Mesothelial cell of epicardium (in vitro differentiated cells): ENCODE data around the gene NDUFA12. TPM values are rescaled to one million over a fixed set of nuclear protein-coding genes. Genes with fewer than 3 reads are reported as not detected.
"Not testable (repeated sequence)": the region's sequence is repeated elsewhere in the genome, so short reads cannot be mapped to it uniquely, and the experiment has no call there.

Experiments used
- DNase-seq, 2 experiments: peaks; one replicate each; pipeline ENCODE4 v3.0.0; 2021; ENCODE audit warnings: low spot score in 2 of 2; ENCODE audit not compliant: unreplicated experiment in 2 of 2
- H3K27ac Mint-ChIP-seq: 2 replicates; pipeline ENCODE4 v1.8.0; 2021; ENCODE audit warnings: mixed read lengths
- H3K27me3 Mint-ChIP-seq: 2 replicates; pipeline ENCODE4 v1.8.0; 2021; ENCODE audit warnings: low read depth, mixed read lengths
- H3K36me3 Mint-ChIP-seq: 2 replicates; pipeline ENCODE4 v1.8.0; 2021; ENCODE audit warnings: mixed read lengths
- H3K4me1 Mint-ChIP-seq: 2 replicates; pipeline ENCODE4 v1.8.0; 2021; ENCODE audit warnings: mixed read lengths
- H3K4me3 Mint-ChIP-seq: 2 replicates; pipeline ENCODE4 v1.8.0; 2021; ENCODE audit warnings: mild to moderate bottlenecking, moderate library complexity, mixed read lengths
- H3K9me3 Mint-ChIP-seq: 2 replicates; pipeline ENCODE4 v1.8.0; 2021; ENCODE audit warnings: mixed read lengths
- total RNA-seq: library from RNA; stranded (reverse); gene quantifications from 3 replicates; pipeline ENCODE4 v1.2.1, GENCODE V29; 2021
- TF ChIP-seq, protein P1 (sequence below): fragments of 200-600 bp; sonication (generic); IDR thresholded peaks from one replicate; pipeline ENCODE4 v1.5.0; 2021; ENCODE audit warnings: antibody characterized with exemption; ENCODE audit not compliant: unreplicated experiment

Gene NDUFA12
- total RNA-seq, 1 donor from 2014 or later, result 63.4 TPM

DNA sequence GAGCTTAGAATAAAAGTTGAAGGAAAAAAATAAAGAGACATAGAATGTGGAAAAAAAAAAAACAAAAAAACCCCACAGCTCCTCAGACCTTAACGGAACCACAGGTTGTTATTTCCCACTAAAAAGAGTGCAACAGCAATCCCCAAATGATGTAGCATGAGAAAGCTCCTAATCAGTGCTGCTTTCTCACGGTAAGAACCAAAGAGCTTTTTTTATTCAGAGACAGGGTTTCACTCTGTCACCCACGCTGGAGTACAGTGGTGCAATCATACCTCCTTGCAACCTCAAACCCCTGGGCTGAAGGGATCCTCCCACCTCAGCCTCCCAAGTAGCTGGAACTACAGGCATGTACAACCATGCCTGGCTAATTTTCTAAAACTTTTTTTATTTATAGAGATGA lies 13.3 kb downstream of the NDUFA12 start:
- Mint-ChIP-seq H3K36me3 (peaks cover 17% of the 10 kb centered on the region), H3K27ac (no peak overlapping the region)
- DNase-seq, result no peak

DNA sequence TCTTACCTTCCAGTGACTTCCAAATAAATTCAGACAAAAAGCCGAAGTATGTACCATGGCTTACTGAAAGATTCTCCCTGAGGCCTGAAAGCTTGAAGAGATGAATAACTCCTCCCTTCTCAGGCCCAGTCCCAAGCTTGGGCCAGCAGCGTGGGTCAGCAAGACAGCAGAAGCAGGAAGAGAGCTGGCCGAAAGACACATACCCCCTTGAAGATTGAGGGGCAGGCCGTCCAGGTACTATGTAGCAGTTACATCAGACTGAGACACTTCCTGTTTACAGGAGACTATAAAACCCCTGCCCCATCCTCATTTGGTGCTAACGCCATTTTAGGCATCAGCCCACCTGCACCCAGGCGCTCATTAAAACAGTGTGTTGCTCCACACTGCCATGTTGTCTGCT lies 15.0 kb downstream of the NDUFA12 start:
- no peaks in the 10 kb centered on the region for H3K27me3 Mint-ChIP-seq
- no peak overlapping the region for H3K4me3 Mint-ChIP-seq
- no peak overlapping the region for H3K27ac Mint-ChIP-seq
- DNase-seq, result no peak
- H3K4me1 Mint-ChIP-seq, result peaks cover 4% of the 10 kb centered on the region
- peaks cover 18% of the 10 kb centered on the region for H3K36me3 Mint-ChIP-seq
- TF ChIP-seq, protein P1, sequence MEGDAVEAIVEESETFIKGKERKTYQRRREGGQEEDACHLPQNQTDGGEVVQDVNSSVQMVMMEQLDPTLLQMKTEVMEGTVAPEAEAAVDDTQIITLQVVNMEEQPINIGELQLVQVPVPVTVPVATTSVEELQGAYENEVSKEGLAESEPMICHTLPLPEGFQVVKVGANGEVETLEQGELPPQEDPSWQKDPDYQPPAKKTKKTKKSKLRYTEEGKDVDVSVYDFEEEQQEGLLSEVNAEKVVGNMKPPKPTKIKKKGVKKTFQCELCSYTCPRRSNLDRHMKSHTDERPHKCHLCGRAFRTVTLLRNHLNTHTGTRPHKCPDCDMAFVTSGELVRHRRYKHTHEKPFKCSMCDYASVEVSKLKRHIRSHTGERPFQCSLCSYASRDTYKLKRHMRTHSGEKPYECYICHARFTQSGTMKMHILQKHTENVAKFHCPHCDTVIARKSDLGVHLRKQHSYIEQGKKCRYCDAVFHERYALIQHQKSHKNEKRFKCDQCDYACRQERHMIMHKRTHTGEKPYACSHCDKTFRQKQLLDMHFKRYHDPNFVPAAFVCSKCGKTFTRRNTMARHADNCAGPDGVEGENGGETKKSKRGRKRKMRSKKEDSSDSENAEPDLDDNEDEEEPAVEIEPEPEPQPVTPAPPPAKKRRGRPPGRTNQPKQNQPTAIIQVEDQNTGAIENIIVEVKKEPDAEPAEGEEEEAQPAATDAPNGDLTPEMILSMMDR, result no peak
- H3K9me3 Mint-ChIP-seq, result no peaks in the 10 kb centered on the region

More for the DNA sequence above, 13.3 kb downstream of the NDUFA12 start:
- H3K4me1 Mint-ChIP-seq, result no peaks in the 10 kb centered on the region
- TF ChIP-seq, protein P1, result no peak
- no peaks in the 10 kb centered on the region for H3K9me3 Mint-ChIP-seq
- H3K27me3 Mint-ChIP-seq, result no peaks in the 10 kb centered on the region
- no peak overlapping the region for H3K4me3 Mint-ChIP-seq

DNA sequence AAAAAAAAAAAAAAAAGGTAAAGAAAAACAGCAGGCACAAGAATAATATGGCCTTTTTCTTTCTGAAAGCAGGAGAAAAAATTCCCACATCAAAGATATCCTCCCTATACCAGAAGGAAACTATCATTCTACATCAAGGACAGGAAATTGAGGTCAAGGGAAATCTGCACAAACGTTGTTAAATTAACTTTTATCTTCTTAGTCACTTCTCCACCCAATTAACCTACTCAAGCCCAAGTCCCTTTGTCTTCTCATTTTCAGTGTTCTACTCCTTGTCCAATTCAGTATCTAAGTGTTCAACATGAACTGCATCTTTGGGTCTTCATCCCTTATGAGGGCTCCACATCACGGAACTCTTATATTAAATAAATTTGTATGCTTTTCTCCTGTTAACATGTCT lies 15.7 kb downstream of the NDUFA12 start:
- peaks cover 4% of the 10 kb centered on the region for H3K4me1 Mint-ChIP-seq
- TF ChIP-seq, protein P1, result no peak
- H3K27ac Mint-ChIP-seq, result no peak overlapping the region
- H3K4me3 Mint-ChIP-seq, result no peak overlapping the region
- no peaks in the 10 kb centered on the region for H3K9me3 Mint-ChIP-seq
- no peaks in the 10 kb centered on the region for H3K27me3 Mint-ChIP-seq
- H3K36me3 Mint-ChIP-seq, result peaks cover 18% of the 10 kb centered on the region
- no peak for DNase-seq

DNA sequence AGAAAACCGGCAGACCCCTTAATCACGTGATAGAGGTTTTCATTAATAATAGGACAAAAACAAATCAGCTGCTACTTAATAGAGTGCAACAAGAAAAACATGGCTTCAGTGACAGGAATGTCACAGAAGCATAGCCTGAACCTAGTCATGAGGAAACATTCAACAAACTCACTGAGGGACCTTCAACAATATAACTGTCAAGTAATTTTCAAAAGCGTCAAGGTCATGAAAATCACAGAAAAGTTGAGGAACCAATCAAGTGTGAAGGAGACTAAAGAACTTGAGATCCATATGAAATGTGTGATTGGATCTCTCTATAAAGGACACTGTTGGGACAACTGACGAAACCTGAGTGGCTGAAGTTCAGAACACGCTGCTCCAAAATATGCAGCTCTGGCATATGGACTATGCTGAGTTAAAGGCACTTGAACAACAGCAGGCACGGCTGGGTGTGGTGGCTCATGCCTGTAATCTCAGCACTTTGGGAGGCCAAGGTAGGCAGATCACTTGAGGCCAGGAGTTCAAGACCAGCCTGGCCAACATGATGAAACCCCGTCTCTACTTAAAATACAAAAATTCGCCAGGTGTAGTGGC lies 16.3 kb downstream of the NDUFA12 start:
- Mint-ChIP-seq H3K36me3 (peaks cover 13% of the 10 kb centered on the region), H3K27ac (no peak overlapping the region), H3K4me3 (no peak overlapping the region), H3K4me1 (peaks cover 4% of the 10 kb centered on the region), H3K27me3 (no peaks in the 10 kb centered on the region), H3K9me3 (no peaks in the 10 kb centered on the region)
- DNase-seq, result no peak
- TF ChIP-seq, protein P1, result no peak

DNA sequence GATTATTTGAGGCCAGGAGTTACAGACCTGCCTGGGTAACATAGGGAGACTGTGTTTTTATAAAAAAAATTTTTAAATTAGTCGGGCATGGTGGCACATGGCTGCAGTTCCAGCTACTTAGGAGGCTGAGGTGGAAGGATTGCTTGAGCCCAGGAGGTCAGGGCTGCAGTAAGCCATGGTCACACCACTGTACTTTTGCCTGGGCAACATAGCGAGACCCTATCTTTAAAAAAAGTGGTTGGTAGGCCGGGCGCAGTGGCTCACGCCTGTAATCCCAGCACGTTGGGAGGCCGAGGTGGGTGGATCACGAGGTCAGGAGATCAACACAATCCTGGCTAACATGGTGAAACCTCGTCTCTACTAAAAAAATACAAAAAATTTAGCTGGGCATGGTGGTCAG lies 18.4 kb downstream of the NDUFA12 start:
- H3K4me3 Mint-ChIP-seq, H3K27ac Mint-ChIP-seq, H3K9me3 Mint-ChIP-seq, H3K4me1 Mint-ChIP-seq, DNase-seq, H3K27me3 Mint-ChIP-seq: not testable (repeated sequence)
- peaks cover 13% of the 10 kb centered on the region for H3K36me3 Mint-ChIP-seq

DNA sequence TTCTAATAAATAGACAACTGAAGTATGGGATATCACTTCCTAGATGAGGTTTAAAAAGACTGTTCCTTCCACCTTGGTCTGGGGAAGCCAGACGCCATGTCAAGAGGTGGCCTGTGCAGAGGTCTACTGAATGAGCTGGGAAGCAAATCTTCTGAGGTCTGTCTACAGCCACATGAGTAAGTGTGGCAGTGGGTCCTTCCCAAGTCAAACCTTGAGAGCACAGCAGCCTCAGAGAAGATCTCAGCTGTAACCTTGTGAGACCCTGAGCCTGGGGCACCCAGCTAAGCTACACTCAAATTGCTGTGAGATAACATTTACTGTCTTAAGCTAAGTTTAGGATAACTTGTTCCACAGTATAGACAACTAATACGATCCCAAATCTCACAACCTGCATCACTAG lies 20.2 kb downstream of the NDUFA12 start:
- Mint-ChIP-seq H3K27me3 (no peaks in the 10 kb centered on the region), H3K36me3 (peaks cover 13% of the 10 kb centered on the region), H3K4me1 (peaks cover 5% of the 10 kb centered on the region), H3K27ac (no peak overlapping the region), H3K4me3 (no peak overlapping the region), H3K9me3 (no peaks in the 10 kb centered on the region)
- TF ChIP-seq, protein P1, result no peak
- DNase-seq, result no peak
